ENCODE data around the gene UNC5B.

UNC5B gene

DNA sequence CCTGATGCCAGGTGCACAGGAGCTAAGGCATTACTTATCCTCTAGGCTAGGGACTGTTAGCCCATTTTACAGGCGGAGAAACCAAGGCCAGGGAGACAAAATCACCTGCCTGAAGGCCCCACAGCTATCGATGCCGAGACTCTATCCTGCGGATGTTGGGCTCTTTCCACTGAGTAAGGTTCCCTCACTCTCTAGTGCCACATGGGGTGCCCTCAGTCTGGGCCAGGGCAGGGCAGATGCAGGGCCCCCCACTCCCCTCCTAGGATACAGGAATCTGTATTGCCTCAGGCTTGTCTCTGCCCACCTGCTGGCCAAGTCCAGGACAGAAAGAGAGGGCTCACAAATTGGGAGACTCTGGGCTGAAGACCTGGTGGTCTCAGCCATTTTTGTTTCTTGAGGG is 45.7 kb downstream of the UNC5B start:
- Mint-ChIP-seq H3K36me3 (ENCODE audit: insufficient read depth) (no peaks in the 10 kb centered on the region), H3K27ac (ENCODE audit: low read depth) (no peak overlapping the region), H3K9me3 (no peaks in the 10 kb centered on the region), H3K4me1 (no peaks in the 10 kb centered on the region), H3K27me3 (peaks cover 29% of the 10 kb centered on the region), H3K4me3 (no peak overlapping the region)
- no peak for DNase-seq (ENCODE audit: low spot score in 2 of 2)
- ATAC-seq (replicated peaks; ENCODE audit: extremely low read depth, poor library complexity, severe bottlenecking) = no peak

DNA sequence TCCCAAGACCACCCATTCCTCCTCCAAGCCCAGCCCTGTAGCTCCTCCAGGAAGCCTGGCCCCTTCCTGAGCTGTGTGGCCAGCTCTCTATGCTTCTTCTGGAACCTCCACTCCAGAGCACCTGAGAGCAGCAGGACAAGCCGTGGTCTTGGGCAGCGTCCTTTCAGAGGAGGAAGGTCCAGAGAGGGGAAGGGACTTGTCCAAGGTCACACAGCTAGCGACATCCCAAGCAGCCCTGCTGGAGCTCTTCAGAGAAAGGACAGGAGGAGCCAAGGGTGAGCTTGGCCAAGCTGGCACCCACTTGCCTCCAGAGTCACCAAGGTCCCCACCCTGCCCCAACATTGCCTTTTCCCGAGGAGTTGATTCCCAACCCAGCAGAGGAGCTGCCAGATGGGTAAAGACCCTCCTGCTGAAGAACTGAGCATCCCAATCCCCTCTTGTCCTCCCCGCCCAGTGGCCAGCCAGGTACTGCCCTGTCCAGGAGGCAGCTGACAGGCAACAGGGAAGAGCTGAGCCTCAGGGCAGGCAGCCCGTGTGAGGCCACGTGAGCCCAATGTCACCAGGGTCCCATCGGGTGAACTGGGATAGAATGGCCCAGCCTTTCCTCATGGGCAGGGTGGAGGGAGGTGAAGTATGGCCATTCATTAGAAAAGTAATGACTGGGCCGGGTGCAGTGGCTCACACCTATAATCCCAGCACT is 46.2 kb downstream of the UNC5B start:
- ATAC-seq (replicated peaks; ENCODE audit: extremely low read depth, poor library complexity, severe bottlenecking) (no peak), DNase-seq (ENCODE audit: low spot score in 2 of 2) (no peak)
- Mint-ChIP-seq H3K36me3 (ENCODE audit: insufficient read depth) (no peaks in the 10 kb centered on the region), H3K4me3 (no peak overlapping the region), H3K27ac (ENCODE audit: low read depth) (no peak overlapping the region), H3K9me3 (no peaks in the 10 kb centered on the region), H3K27me3 (peaks cover 29% of the 10 kb centered on the region), H3K4me1 (no peaks in the 10 kb centered on the region)

DNA sequence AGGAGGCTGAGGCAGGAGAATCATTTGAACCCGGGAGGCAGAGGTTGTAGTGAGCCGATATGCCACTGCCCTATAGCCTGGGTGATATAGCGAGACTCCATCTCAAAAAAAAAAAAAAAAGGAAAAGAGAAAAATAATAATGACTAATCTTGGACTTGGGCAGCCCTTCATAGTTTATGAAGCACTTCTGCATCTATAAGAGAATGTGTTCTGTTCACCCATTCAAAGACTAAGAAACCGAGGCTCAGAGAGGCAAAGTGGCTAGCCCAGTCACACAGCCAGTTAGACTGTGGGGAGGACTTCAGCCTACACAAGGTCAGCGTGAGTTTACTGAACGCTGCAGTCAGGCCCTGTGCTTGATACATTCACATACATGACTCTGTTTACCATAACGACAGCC is 46.9 kb downstream of the UNC5B start:
- no peak for ATAC-seq (replicated peaks; ENCODE audit: extremely low read depth, poor library complexity, severe bottlenecking)
- Mint-ChIP-seq H3K4me1 (no peaks in the 10 kb centered on the region), H3K36me3 (ENCODE audit: insufficient read depth) (no peaks in the 10 kb centered on the region), H3K27me3 (peaks cover 29% of the 10 kb centered on the region), H3K9me3 (no peaks in the 10 kb centered on the region), H3K27ac (ENCODE audit: low read depth) (no peak overlapping the region), H3K4me3 (no peak overlapping the region)
- DNase-seq (ENCODE audit: low spot score in 2 of 2) = no peak

GRCh38 chr10:71259815-71260501 is 47.6 kb downstream of the UNC5B start:
- no peak overlapping the region for H3K27ac Mint-ChIP-seq (ENCODE audit: low read depth)
- H3K4me1 Mint-ChIP-seq = no peaks in the 10 kb centered on the region
- no peak overlapping the region for H3K4me3 Mint-ChIP-seq
- H3K36me3 Mint-ChIP-seq (ENCODE audit: insufficient read depth) = no peaks in the 10 kb centered on the region
- DNase-seq (ENCODE audit: low spot score in 2 of 2) (no peak), ATAC-seq (replicated peaks; ENCODE audit: extremely low read depth, poor library complexity, severe bottlenecking) (no peak)
- no peaks in the 10 kb centered on the region for H3K9me3 Mint-ChIP-seq
- peaks cover 24% of the 10 kb centered on the region for H3K27me3 Mint-ChIP-seq

GRCh38 chr10:71260622-71261325 is 48.4 kb downstream of the UNC5B start:
- ATAC-seq (replicated peaks; ENCODE audit: extremely low read depth, poor library complexity, severe bottlenecking) (no peak), DNase-seq (ENCODE audit: low spot score in 2 of 2) (no peak)
- H3K36me3 Mint-ChIP-seq (ENCODE audit: insufficient read depth) = no peaks in the 10 kb centered on the region
- H3K27ac Mint-ChIP-seq (ENCODE audit: low read depth) = no peak overlapping the region
- H3K9me3 Mint-ChIP-seq = no peaks in the 10 kb centered on the region
- H3K4me3 Mint-ChIP-seq = no peak overlapping the region
- no peaks in the 10 kb centered on the region for H3K4me1 Mint-ChIP-seq
- H3K27me3 Mint-ChIP-seq = peaks cover 19% of the 10 kb centered on the region

- DNase-seq (ENCODE audit: low spot score in 2 of 2) (no peak), ATAC-seq (replicated peaks; ENCODE audit: extremely low read depth, poor library complexity, severe bottlenecking) (no peak)
- Mint-ChIP-seq H3K4me3 (no peak overlapping the region), H3K27ac (ENCODE audit: low read depth) (no peak overlapping the region), H3K36me3 (ENCODE audit: insufficient read depth) (no peaks in the 10 kb centered on the region), H3K27me3 (peaks cover 6% of the 10 kb centered on the region), H3K9me3 (no peaks in the 10 kb centered on the region), H3K4me1 (no peaks in the 10 kb centered on the region)
These were observed 49.7 kb downstream of the UNC5B start for GRCh38 chr10:71262027-71262426.

DNA sequence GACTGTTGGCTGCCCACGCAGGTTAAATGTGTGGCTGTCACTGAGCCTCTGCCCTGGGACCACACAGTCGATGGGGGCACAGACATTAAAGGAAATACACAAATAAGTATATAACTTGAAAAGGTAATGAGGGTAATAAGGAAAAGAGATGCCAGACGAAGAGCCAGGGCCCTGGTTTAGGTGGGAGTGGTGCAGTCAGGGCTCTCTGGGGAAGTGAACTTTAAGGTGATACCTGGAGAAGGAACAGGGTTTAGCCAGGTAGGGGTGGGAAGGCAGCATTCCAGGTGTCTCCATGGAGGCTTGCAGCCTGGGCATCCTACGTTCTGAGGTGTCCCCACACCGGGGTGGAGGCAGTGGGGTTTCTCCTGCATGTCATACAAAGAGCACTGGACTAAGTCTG is 50.4 kb downstream of the UNC5B start:
- ATAC-seq (replicated peaks; ENCODE audit: extremely low read depth, poor library complexity, severe bottlenecking) (no peak), DNase-seq (ENCODE audit: low spot score in 2 of 2) (no peak)
- no peaks in the 10 kb centered on the region for H3K9me3 Mint-ChIP-seq
- H3K27ac Mint-ChIP-seq (ENCODE audit: low read depth) = no peak overlapping the region
- no peaks in the 10 kb centered on the region for H3K4me1 Mint-ChIP-seq
- H3K27me3 Mint-ChIP-seq = no peaks in the 10 kb centered on the region
- H3K36me3 Mint-ChIP-seq (ENCODE audit: insufficient read depth) = no peaks in the 10 kb centered on the region
- no peak overlapping the region for H3K4me3 Mint-ChIP-seq

GRCh38 chr10:71263376-71263775 is 51.0 kb downstream of the UNC5B start:
- no peak overlapping the region for H3K27ac Mint-ChIP-seq (ENCODE audit: low read depth)
- no peak for DNase-seq (ENCODE audit: low spot score in 2 of 2)
- ATAC-seq (replicated peaks; ENCODE audit: extremely low read depth, poor library complexity, severe bottlenecking) = no peak
- no peaks in the 10 kb centered on the region for H3K36me3 Mint-ChIP-seq (ENCODE audit: insufficient read depth)
- H3K4me1 Mint-ChIP-seq = no peaks in the 10 kb centered on the region
- H3K4me3 Mint-ChIP-seq = no peak overlapping the region
- no peaks in the 10 kb centered on the region for H3K9me3 Mint-ChIP-seq
- H3K27me3 Mint-ChIP-seq = no peaks in the 10 kb centered on the region

- Mint-ChIP-seq H3K27ac (ENCODE audit: low read depth) (no peak overlapping the region), H3K36me3 (ENCODE audit: insufficient read depth) (no peaks in the 10 kb centered on the region), H3K4me3 (no peak overlapping the region), H3K4me1 (no peaks in the 10 kb centered on the region), H3K27me3 (no peaks in the 10 kb centered on the region), H3K9me3 (no peaks in the 10 kb centered on the region)
- ATAC-seq (replicated peaks; ENCODE audit: extremely low read depth, poor library complexity, severe bottlenecking) (no peak), DNase-seq (ENCODE audit: low spot score in 2 of 2) (no peak)
These were observed 52.2 kb downstream of the UNC5B start for GRCh38 chr10:71264345-71265200.

DNA sequence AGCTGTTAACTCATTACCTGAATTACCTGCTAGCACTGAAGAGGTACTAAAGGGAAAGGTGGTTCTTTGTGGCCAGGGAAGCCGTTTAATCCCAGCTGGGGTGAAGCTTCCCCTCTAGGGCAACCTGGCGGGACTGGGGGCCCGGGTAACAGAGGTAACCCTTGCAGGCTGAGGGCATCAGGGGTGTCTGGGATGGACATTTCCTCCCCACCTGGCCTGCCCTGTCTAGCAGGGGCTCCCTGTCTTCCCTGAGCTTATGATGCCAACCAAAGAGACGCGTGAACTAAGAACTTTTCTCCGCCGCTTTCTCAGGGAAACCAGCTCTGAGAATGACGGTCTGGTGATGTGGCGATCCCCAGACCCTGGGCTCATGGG is 52.8 kb downstream of the UNC5B start:
- Mint-ChIP-seq H3K27me3 (no peaks in the 10 kb centered on the region), H3K4me1 (no peaks in the 10 kb centered on the region), H3K27ac (ENCODE audit: low read depth) (no peak overlapping the region), H3K36me3 (ENCODE audit: insufficient read depth) (no peaks in the 10 kb centered on the region), H3K4me3 (no peak overlapping the region), H3K9me3 (no peaks in the 10 kb centered on the region)
- DNase-seq (ENCODE audit: low spot score in 2 of 2) (no peak), ATAC-seq (replicated peaks; ENCODE audit: extremely low read depth, poor library complexity, severe bottlenecking) (no peak)

DNA sequence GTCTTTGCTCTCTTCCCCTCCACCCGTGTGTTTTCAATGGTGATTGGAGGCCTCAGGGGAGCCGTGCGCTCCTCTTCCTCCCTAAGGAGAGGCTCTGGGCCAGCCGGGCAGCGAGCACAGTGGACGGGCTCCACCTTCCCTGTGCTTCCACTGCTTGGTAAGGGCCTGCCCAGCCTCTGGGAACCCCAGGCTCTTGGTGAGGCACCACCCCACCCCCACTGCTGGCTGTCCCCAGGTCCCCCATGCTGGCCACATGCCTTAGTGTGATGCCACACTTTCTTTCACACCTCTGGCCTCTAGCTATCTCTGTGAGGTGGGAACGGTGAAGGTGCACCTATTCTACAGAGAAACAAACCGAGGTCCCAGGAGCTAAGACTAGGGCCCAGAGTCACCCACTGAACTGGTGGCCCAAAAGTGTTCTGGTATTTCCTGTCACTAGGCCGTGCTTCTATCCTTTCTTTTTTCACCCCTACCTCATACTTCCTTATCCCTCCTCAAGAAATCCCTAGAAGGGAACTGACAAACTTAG is 53.3 kb downstream of the UNC5B start:
- H3K4me1 Mint-ChIP-seq = no peaks in the 10 kb centered on the region
- no peak overlapping the region for H3K4me3 Mint-ChIP-seq
- H3K27me3 Mint-ChIP-seq = no peaks in the 10 kb centered on the region
- no peak for DNase-seq (ENCODE audit: low spot score in 2 of 2)
- H3K9me3 Mint-ChIP-seq = no peaks in the 10 kb centered on the region
- ATAC-seq (replicated peaks; ENCODE audit: extremely low read depth, poor library complexity, severe bottlenecking) = no peak
- no peaks in the 10 kb centered on the region for H3K36me3 Mint-ChIP-seq (ENCODE audit: insufficient read depth)
- no peak overlapping the region for H3K27ac Mint-ChIP-seq (ENCODE audit: low read depth)

GRCh38 chr10:71266147-71266917 is 54.0 kb downstream of the UNC5B start:
- Mint-ChIP-seq H3K27ac (ENCODE audit: low read depth) (no peak overlapping the region), H3K27me3 (no peaks in the 10 kb centered on the region), H3K9me3 (no peaks in the 10 kb centered on the region), H3K4me1 (no peaks in the 10 kb centered on the region), H3K36me3 (ENCODE audit: insufficient read depth) (no peaks in the 10 kb centered on the region), H3K4me3 (no peak overlapping the region)
- no peak for ATAC-seq (replicated peaks; ENCODE audit: extremely low read depth, poor library complexity, severe bottlenecking)
- no peak for DNase-seq (ENCODE audit: low spot score in 2 of 2)

Measured in central memory CD8-positive, alpha-beta T cell (primary cell).